Measurements from ENCODE around the gene H2BK1.

The H2BK1 gene

DNA sequence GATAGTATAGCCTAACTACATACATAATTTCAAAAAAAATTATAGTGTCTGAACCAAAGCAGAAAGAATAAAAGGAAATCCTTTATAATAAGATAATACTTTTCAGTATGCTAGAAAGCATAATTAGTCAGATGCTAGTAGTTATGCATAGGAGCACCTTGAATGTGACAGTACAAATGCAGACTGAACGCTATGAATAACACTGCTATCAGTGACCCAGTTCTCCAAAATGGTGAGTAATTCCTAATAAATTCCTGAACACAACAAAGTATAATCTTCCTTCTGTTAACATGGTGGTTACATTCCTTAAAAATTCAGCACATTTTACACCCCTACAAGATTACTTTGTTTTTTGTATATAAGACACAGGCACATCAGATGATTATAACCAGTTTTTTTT lies 20.8 kb upstream of the H2BK1 start:
- no peak for DNase-seq

DNA sequence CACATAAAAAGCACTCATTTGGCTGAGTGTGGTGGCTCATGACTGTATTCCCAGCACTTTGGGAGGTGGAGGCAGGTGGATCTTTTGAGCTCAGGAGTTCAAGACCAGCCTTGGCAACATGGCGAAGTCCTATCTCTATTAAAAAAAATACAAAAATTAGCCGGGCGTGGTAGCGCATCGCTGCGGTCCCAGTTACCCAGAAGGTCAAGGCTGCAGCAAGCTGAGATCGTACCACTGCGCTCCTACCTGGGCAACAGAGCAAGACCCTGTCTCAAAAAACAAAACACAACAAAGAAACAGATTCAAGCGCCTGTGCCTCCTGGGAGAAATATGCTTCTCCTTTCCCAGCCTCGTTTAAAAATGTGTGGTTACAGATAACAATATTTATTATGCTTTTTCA lies 19.0 kb upstream of the H2BK1 start:
- DNase-seq: no peak

DNA sequence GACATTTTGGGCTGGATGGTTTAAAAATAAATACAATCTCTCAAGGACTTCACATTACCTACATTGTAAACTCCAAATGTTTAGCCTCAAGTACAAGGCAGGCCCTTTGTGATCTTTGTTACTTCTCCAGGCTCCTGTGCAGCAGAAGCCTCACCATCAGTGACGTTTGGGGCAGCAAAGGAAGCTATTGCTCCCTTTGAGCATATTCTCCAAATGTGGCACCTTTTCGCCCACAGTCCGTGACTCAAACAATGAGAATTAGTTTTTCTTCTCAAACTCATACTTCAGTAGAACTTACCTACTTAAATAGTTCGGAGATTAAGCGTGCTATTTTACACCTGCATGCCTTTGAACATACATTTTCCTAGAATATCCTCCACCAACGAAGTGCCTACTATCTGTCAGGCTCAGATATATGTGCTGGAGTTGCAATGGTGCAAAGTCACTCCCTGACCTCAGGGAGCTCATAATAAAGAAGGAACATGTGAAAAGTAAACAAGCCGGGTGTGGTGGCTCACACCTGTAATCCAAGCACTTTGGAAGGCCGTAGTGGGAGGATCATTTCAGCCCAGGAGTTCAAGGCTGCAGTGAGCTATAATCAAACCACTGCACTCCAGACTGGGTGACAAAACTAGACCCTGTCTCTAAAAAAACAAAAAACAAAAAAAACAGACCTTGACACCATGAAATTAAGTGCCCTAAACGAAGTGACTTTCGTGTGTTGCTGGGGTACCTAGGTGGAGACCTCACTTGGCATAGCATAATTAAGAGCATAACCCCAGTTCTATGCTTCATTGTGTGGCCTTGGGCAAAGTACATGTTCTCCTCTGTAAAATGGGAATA lies 18.0 kb upstream of the H2BK1 start:
- DNase-seq: no peak

DNA sequence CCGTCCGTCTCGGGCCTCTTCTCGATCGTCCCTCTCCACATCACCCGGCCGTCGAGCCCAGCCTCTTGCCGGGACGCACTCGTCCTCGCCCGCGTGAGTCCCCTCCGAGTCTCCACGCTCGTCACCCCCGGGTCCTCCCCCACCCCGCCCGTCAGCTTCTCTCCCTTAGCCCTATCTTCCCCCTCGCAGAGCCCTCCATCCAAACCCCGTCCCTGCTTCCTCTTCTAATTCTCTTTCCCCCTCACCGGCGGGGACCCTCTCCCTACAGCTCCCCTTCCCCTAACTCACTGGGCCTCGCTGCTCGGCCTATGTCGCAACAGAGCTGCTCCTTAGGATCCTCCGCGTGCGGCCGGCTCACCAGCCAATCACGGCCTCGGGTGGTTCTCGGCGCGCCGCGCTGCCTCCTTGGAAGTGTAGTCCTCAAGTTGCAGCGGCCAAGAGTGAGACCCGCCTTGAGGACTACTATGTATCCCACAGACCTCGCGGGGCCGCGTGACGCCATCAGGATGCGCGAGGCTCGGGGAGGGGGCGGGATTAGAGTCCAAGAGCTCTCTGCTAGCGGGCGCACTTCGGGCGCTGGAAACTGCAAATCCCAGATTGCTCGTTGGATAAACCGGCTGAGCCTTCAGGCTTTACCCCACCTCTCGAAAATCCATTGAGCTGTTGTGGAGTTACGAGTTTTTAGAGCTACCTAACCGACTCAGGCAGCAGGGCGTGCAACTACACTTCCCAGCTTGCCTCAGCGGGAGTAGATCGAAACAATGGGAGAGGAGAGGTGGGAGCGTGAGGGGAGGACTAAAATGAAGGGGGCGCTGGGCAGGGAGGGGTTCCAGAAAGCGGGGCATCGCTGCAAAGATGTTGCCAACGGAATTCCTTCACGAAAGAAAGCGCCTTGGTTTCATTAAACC lies 16.8 kb upstream of the H2BK1 start, which contains the start of gene ABCF2:
Gene ABCF2, minus strand, starts transcription at position 331 of the 908 bp plus-strand sequence. CDS start 747 bp downstream, outside the sequence.
- peak; percentile 96 for DNase-seq

DNA sequence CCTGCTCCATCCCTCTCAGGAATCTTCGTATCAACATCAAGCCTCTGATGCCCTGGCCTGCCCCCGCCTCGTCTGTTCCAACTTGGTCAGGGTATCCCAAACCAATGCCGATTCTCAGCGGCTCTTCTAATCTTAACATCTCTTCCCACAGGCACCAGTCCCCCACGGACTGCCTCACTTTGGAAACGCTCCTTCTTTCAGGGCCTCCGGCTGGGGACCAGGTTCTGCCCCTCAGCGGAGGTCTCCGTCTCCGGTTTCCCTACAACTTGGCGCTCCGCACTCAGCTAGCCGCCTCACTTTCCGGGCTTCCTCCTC lies 16.2 kb upstream of the H2BK1 start:
- DNase-seq: no peak

DNA sequence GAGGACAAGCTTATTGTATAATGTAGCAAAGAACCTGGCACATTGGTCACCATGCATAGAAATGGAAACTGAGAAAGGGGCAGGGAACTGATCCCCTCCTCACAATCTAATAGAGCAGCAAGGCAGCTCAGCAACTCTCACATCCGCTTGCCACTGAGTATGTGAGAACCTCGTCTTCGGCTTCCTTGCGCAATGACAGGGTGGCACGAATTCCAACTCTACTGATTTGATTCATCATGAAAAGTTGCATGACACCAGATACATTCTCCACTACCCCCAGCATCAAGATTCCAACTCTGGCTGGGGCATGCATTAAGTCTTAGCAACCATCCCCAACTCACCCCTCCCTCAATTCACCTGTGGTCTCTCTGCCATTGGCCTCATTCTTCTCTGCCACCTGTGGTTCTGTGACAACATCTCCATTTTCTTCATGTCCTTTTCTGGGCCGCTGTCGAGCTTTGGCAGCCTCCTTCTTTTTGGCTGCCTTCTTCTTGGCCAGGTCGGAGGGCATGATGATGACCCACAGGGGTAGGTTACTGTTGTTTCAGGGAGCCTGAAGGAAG lies 15.7 kb upstream of the H2BK1 start:
- no peak for DNase-seq

DNA sequence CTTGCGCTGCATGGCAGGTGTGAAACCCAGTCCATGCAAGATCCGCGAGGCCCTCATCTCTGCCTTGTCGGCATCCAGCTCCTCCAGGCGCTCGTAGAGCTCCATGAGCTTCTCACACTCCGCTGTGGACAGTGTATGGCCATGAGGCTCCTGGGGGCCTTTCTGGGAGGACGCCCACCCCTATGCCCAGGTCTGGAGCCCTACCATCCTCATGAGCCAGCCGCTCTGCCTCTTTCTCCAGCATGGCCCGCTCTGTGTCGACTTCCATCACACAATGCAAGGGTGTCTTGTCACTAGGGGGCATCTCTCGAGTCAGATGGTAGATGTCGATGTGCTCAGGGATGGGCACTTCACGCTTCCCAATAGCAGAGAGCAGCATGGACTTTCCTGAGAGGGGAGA lies 13.4 kb upstream of the H2BK1 start:
- DNase-seq: no peak

DNA sequence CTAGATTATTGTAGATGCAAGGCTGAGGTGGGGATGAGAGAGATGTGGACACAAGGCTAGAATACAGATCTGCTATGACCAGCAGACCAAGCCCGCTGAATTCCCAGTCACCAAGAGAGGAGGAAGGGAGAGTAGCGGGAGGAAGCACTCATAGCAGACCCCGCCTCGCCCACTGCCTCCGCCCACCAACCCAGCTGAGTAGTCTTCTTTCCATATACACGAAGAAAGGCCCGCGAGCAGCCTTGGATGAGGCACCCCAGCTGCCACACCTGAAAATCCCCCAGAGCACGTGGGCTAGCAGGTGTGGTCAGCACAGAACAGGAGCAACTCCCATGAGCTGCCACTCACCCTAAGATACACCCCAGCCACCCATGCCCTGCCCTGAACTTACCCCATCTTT lies 7.9 kb upstream of the H2BK1 start:
- no peak for DNase-seq

DNA sequence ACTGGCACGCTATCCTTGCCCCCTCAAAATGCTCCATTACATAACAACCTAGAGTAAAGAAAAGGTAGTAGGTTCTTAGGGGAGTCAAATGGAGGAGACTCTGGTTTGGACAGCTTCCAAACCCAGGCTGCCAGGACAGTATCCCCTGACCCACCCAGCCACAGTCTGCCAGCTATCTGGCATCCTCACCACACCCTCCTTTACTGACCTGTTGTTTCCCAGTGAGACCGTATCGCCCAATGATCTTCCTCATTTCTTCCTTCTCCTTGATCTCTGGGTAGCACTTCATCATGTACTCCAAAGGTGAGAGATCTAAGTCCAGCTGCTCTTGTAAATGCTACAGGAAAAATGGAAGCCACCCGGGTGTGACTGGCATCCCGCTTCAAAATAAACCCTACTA lies 5.1 kb upstream of the H2BK1 start:
- DNase-seq: no peak

DNA sequence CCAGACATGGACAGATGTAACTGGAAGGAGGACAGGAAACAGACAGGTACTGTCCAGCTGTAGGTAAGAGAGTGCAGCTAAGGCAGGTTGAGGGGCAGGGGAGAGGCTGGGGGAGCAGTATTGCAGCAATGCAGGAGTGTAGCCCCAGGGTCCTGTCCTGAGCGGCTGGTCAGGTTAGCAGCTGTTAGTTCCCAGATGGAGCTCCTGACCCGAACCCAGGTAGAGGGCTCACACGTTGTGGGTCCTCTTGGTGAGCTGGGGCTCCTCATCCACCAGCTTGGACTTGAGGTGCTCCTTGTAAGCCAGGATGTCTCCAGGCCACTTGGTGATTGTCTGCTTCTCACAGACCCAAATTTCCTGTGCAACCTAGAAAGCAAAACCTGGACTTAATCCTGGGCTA lies 3.5 kb upstream of the H2BK1 start:
- no peak for DNase-seq

DNA sequence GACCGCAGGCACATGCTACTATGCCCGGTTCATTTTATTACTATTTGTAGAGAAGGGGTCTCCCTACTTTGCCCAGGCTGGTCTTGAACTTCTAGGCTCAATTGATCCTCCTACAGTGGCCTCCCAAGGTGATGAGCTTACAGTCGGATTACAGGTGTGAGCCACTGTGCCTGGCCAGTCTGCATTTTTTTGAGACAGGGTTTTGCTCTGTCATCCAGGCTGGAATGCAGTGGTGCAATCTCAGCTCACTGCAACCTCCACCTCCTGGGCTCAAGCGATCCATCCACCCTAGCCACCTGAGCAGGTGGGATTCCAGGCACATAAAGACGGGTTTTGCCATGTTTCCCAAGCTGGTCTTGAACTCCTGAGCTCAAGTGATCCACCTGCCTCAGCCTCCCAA lies 2.3 kb upstream of the H2BK1 start:
- DNase-seq: no peak

DNA sequence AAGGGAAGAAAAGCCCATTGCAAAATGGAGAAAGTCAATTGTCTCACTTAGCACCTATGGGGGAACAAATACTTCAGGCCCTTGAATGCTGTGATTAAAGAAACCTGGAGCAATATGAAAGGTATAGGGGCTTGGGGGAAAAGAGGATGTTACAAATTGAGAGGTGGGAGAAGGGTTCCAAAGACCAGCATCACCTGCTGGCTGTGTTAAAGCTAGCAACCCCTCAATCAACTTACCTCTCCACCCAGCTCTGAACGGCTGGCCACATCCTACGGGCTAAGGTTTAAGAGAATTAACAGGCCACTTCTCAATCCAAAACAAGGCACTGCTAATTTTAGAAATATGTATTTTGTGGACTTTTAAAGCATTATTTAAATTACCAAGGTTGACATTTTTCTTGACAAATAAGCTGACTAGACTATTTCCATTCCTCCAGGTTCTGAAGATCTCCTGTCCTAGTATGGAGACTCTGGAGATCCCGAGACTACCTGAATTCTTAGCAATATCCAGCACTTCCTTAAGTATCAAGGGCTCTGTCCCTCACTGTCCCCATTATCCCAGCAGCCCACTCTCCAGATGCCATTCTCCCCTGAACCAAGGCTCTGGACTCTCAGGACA lies 976 bp upstream of the H2BK1 start:
- no peak for DNase-seq

DNA sequence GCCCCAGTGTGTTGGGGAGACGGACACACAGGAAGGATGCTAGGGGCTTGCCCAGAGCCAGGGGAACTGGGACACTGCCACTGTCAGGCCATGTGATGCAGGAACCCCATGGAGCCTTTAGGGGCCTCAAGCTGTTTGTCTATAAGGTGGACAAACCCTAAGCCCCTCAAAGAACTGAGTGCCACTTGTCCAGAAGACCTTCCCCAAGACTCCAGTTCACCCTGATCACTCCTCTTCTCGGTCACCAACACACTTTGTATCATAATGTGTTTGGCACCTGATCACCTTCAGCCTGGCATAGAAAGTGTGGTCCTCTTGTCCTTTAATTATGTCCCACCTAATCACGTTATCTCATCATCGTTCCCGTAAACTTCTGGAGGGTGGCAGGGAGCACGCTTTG lies 700 bp downstream of the H2BK1 start:
- no peak for DNase-seq

DNA sequence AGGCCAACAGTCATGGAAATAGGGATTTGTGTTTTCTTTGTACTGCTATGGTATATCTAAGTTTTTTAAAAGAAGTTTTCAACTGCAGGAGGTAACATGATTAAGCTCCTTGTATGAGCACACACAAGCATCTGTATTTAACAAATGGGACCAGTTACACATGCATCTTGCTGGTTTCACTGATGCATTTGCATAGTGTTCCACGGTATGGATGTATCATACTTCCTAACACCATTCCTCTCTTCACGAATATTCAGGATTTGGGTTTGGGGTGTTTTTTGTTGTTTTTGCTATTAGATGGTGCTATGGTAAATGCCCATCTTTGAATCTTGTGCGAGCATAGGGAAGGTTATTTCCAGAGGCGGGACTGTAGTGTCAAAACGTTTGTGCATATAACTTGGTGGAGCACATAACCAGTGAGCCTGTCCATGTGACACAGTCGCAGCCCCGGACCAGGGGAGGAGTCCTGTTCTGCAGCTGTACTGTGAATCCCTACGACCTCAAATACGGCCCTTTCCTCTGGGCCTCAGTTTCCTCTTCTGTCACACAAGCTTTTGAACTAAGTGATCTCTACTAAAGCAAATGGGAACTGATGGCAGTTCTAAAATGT lies 1.9 kb downstream of the H2BK1 start:
- no peak for DNase-seq

DNA sequence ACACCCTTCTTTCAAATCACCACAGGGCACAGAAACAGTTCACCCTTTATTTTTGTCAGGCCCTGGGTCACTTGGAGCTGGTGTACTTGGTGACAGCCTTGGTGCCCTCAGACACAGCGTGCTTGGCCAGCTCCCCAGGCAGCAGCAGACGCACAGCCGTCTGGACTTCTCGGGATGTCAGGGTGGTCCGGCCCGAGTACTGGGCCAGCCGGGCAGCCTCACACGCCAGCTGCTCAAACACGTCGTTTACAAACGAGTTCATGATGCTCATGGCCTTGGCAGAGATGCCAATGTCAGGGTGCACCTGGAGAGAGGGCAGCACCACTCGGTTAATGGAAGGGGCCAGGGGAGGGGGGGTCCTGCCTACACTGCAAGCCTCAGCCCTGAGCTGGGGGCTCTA lies 2.5 kb downstream of the H2BK1 start:
- no peak for DNase-seq

DNA sequence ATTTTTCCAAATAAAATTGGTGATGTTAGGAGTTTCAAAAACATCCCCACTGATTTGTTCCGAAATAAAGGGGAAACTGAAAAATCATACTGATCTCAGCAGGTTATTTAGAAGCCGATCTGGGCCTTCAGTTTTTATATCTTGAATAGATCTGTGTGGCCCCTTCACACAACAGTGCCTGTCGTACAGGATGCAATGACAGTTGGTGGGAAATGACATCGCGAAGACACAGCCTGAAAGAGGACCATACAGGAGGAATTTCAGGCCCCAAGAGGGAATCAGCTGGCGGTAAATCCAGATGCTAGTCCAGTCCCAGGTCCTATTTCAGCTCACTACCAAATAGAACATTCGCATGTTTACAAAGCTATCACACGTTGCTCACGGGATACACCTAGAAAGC lies 3.0 kb downstream of the H2BK1 start:
- DNase-seq: no peak

DNA sequence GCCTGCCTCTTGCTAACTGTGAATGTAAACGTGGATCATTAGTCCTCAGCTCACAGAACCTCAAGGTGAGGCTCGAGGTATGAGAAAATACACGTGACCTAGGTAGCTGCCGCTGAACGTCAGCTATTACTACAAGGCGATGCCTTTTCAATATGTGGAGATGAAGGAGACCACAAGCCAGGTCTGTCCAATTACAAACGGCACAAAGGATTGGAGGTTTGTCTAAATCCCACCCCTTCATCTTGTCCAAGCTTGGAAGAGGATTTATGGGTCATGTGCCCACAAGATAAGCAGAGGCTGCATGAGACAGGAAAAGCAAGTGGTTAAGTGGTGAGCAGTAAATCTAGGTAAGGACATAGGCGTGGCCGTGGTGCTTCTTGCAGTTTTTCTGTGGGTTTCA lies 3.4 kb downstream of the H2BK1 start:
- no peak for DNase-seq

DNA sequence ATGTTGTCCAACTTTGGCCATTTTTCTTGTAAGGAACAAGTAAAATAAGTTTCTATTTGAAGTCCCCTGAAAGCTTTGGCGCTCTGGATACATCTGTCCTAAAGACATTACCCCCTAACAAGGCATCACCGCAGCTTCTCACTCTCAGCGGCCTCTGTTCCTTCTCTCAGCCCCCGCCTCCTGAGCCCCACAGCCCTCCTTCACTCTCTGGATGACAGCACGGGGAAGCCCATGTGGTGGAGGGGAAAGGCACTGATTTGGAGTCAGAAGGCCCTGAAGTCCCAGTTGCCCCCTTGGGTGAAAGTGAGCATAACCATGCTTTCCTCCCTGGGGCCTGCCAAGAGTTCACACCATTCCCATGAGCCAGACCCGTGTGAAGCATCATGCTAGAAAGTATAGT lies 4.6 kb downstream of the H2BK1 start:
- DNase-seq: no peak

DNA sequence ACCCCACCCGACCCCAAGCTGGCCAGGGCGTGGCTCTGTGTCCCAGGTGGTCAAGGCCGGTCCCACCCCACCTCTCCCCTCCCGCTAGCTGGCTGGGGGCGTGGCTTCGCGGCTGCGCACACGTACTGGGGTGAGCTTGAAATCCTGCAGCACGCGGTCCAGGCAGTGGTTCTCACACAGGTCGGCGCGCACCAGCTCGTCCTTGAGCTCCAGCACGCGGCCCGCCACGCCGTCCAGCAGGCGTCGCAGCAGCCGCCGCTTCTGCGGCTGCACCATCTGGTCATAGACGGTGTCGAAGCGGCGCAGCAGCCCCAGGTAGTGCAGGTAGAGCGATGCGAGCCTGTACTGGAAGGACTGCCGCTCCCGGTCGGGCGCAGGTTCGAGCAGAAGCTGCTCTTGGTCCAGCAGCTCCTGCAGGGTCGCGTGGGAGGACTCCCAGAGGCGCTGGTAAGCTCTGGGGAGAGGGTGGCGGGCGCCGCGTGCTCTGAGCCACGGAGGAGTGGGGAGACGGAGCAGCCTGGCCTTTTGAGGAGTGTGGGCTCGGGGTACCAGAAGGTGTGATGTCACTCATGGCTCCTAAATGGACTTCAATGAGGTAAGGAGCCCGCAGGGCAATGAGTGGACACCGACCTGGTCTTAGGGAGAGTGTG lies 5.8 kb downstream of the H2BK1 start:
- DNase-seq: no peak

DNA sequence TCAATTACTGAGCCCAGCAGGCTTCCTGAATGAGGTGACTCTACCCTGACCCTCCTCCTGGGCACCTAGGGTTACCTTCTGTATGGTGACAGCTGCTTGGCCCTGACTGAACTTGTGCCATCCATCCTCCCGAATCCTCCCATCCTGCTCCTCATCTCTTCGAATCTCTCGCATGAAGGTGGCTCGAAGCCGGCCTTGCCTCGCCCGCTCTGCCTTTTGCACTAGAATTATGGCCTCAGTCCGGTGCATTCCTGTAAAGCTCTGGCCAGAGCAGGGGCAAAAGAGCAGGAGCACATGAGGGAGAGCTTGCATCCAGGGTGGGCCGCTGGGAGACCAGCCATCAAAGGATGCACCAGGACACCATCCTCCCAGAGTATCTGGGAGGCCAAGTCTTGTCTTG lies 7.5 kb downstream of the H2BK1 start:
- DNase-seq: no peak

DNA sequence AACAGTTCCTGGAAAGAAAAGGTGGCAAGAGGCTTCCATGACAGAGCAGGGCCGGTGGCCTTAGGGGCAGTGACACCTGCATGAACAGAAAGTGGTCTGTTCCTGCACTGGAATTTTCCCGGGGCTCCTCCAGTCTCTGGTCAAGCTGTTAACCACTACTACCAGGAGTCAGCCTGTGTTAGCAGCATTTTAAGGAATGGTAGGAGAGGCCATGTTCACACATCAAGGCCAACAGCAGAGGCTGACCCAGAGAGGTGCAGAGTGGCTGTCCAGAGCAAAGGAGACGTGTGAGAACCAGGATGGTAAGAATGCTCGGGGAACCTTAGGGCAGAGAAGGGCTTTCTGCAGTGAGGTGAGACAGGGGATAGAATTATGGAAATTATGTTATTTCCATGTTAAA lies 8.5 kb downstream of the H2BK1 start:
- DNase-seq: no peak

DNA sequence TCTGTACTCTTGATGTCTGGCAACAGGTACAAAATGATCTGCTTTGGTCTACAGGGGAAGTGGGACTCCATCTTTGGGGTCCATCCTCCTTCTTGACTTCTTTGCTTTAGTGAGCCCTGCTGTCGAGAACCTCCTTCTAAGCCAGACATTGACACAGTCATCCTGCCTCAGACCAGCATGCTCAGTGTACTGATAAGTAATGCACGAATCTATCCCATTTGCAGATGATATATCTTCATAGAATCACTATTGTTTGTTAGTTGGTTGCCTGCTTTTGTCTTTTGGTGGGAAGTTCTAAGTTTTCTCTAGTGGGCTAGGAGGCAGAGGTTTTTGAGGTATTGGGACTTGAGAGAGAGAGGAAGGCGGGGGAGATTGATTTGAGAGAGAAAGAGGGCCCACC lies 8.9 kb downstream of the H2BK1 start:
- no peak for DNase-seq
